CD4-positive, alpha-beta T cell treated with Interleukin-15 for 4 hours (primary cell): Measurements from ENCODE around the gene CFAP92.

Source experiments
- DNase-seq: peaks from one replicate; pipeline ENCODE4 v3.0.0-alpha.2; 2020; ENCODE audit warnings: low spot score

CFAP92 gene

GRCh38 chr3:128983293-128984069, 10.4 kb downstream of the CFAP92 start:
- no peak for DNase-seq

- DNase-seq, result no peak
Observed at GRCh38 chr3:128975276-128975675, 18.6 kb downstream of the CFAP92 start.

- no peak for DNase-seq
Observed at GRCh38 chr3:128973988-128974564, 19.8 kb downstream of the CFAP92 start.

- DNase-seq, result no peak
Observed at GRCh38 chr3:128971421-128972100, 22.3 kb downstream of the CFAP92 start.

GRCh38 chr3:128970740-128971047, 23.2 kb downstream of the CFAP92 start:
- DNase-seq, result no peak

- DNase-seq, result peak; percentile 57
Observed at GRCh38 chr3:128969993-128970739, 23.7 kb downstream of the CFAP92 start.

GRCh38 chr3:128967748-128968355, 26.0 kb downstream of the CFAP92 start:
- no peak for DNase-seq

GRCh38 chr3:128965818-128966217, 28.1 kb downstream of the CFAP92 start:
- DNase-seq, result no peak

- DNase-seq, result no peak
Observed at GRCh38 chr3:128965280-128965679, 28.6 kb downstream of the CFAP92 start.

GRCh38 chr3:128956440-128956839, 37.4 kb downstream of the CFAP92 start:
- DNase-seq, result no peak

- DNase-seq, result no peak
Observed at GRCh38 chr3:128950223-128950938, 43.5 kb downstream of the CFAP92 start.

GRCh38 chr3:128949158-128949557, 44.7 kb downstream of the CFAP92 start:
- DNase-seq, result no peak

- no peak for DNase-seq
Observed at GRCh38 chr3:128946411-128946810, 47.5 kb downstream of the CFAP92 start.

- DNase-seq, result no peak
Observed at GRCh38 chr3:128945878-128946175, 48.0 kb downstream of the CFAP92 start.

- DNase-seq, result no peak
Observed at GRCh38 chr3:128945041-128945877, 48.6 kb downstream of the CFAP92 start.

GRCh38 chr3:128942161-128942952, 51.5 kb downstream of the CFAP92 start:
- DNase-seq, result no peak

GRCh38 chr3:128940252-128940651, 53.6 kb downstream of the CFAP92 start:
- no peak for DNase-seq

- DNase-seq, result no peak
Observed at GRCh38 chr3:128936341-128936740, 57.5 kb downstream of the CFAP92 start.

GRCh38 chr3:128935922-128936321, 58.0 kb downstream of the CFAP92 start:
- DNase-seq, result no peak

- DNase-seq, result no peak
Observed at GRCh38 chr3:128933922-128934253, 60.0 kb downstream of the CFAP92 start.
